ENCODE data around the gene FTH1. TPM values are rescaled to one million over a fixed set of nuclear protein-coding genes. Genes with fewer than 3 reads are reported as not detected.

The FTH1 gene
- total RNA-seq, 1 experiment from 2014 or later, result 2,322 TPM

GRCh38 chr11:61952882-61953281 lies 14.6 kb downstream of the FTH1 start:
- POLR2A ChIA-PET, result no interaction called here
- TF ChIP-seq REST (IDR thresholded peaks at IDR 0.05; ENCODE audit: insufficient read depth in 1 of 2, low read depth in 2 of 2, low read length in 1 of 2) (no peak), TCF7L2 (IDR thresholded peaks at IDR 0.05; ENCODE audit: low read depth, low read length) (no peak), SIN3A (IDR thresholded peaks at IDR 0.05; ENCODE audit: borderline replicate concordance, insufficient read depth, low read depth, low read length) (no peak), CTCF (IDR thresholded peaks at IDR 0.05) (no peak), POLR2AphosphoS5 (IDR thresholded peaks at IDR 0.05; ENCODE audit: low read depth, low read length) (no peak)
- intact Hi-C loops (cut with micrococcal nuclease; ENCODE audit: unreplicated experiment) (no loop called here), in situ Hi-C loops (cut with HindIII; ENCODE audit: low pct_unique_long_range_greater_than_20kb, low sequenced_read_pairs) (no loop called here)
- Histone ChIP-seq H3K27me3 (ENCODE audit: control insufficient read depth, insufficient read depth, low read length) (no peaks in the 10 kb centered on the region), H3K36me3 (ENCODE audit: control insufficient read depth, insufficient read depth, low read length) (no peaks in the 10 kb centered on the region), H3K9me3 (ENCODE audit: control insufficient read depth, insufficient read depth, low read depth, low read length) (no peaks in the 10 kb centered on the region), H3K4me3 (ENCODE audit: low read depth in 2 of 2, low read length in 2 of 2) (no peak overlapping the region), H3K4me1 (ENCODE audit: control insufficient read depth, insufficient read depth, low read length) (peaks cover 4% of the 10 kb centered on the region; the same call in 1 of the 2 replicates), H3K27ac (ENCODE audit: low read length) (no peak overlapping the region)
- no TSS peak for BruUV-seq (replicated peaks)
- CTCF ChIA-PET, result no interaction called here
- ATAC-seq, result no peak
- no peak for DNase-seq (ENCODE audit: low read depth, low spot score)

DNA sequence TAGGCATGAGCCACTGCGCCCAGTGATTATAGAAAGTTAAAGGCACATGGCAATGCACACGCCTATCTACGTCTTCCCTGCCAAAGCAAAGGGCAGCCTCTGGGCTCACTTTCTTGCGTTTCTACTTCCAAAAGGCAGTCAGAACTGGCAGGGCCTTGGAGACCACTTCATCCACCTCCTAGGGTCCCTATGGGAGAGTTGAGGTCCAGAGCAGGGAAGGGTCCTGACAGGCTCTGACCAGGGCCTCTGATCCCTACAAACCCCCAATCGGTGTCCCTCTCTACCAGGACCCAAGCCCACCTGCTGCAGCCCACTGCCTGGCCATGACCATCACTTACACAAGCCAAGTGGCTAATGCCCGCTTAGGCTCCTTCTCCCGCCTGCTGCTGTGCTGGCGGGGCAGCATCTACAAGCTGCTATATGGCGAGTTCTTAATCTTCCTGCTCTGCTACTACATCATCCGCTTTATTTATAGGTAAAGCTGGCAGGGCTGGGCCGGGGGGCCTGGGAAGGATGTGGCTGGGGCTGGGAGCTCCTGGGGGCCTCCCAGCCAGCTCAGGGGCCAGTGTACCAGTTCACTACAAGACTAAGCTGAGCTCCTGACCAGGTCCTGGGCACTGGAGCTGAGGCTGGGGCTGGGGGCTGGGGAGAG lies 15.8 kb downstream of the FTH1 start:
- no TSS peak for BruUV-seq (replicated peaks)
- DNase-seq (ENCODE audit: low read depth, low spot score) (no peak), ATAC-seq (no peak)
- Histone ChIP-seq H3K9me3 (ENCODE audit: control insufficient read depth, insufficient read depth, low read depth, low read length) (no peaks in the 10 kb centered on the region), H3K4me3 (ENCODE audit: low read depth in 2 of 2, low read length in 2 of 2) (no peak overlapping the region), H3K27me3 (ENCODE audit: control insufficient read depth, insufficient read depth, low read length) (no peaks in the 10 kb centered on the region), H3K36me3 (ENCODE audit: control insufficient read depth, insufficient read depth, low read length) (no peaks in the 10 kb centered on the region), H3K4me1 (ENCODE audit: control insufficient read depth, insufficient read depth, low read length) (peaks cover 4% of the 10 kb centered on the region; the same call in 1 of the 2 replicates), H3K27ac (ENCODE audit: low read length) (no peak overlapping the region)
- in situ Hi-C loops (cut with HindIII; ENCODE audit: low pct_unique_long_range_greater_than_20kb, low sequenced_read_pairs) (no loop called here), intact Hi-C loops (cut with micrococcal nuclease; ENCODE audit: unreplicated experiment) (no loop called here)
- POLR2A ChIA-PET, result no interaction called here
- TF ChIP-seq POLR2AphosphoS5 (IDR thresholded peaks at IDR 0.05; ENCODE audit: low read depth, low read length) (no peak), REST (IDR thresholded peaks at IDR 0.05; ENCODE audit: insufficient read depth in 1 of 2, low read depth in 2 of 2, low read length in 1 of 2) (no peak), TCF7L2 (IDR thresholded peaks at IDR 0.05; ENCODE audit: low read depth, low read length) (no peak), SIN3A (IDR thresholded peaks at IDR 0.05; ENCODE audit: borderline replicate concordance, insufficient read depth, low read depth, low read length) (no peak), CTCF (IDR thresholded peaks at IDR 0.05) (no peak)
- CTCF ChIA-PET, result interaction anchor here (1.6 kb wide), 1 partner anchor 157 kb away, joined by 5 read pairs; no protein-coding TSS in a partner anchor

All from Panc1 (cell line).